Stimulated activated CD4-positive, alpha-beta T cell treated with anti-CD3 and anti-CD28 coated beads, TNF-alpha, amount 100 ng/mL, for 48 hours (primary cell): ENCODE measurements around the gene SOX8.
"Not testable (repeated sequence)": the region's sequence is repeated elsewhere in the genome, so short reads cannot be mapped to it uniquely, and the experiment has no call there.

Source experiments
- DNase-seq, 3 donors: peaks; one replicate each; pipeline ENCODE4 v3.0.0-alpha.2; 2020; ENCODE audit warnings: low read depth in 3 of 3

Gene SOX8

GRCh38 chr16:1025183-1025809, 43.7 kb downstream of the SOX8 start:
- DNase-seq: not testable (repeated sequence)

- no peak for DNase-seq
Observed at GRCh38 chr16:1026057-1026783, 44.6 kb downstream of the SOX8 start.

GRCh38 chr16:1026784-1027500, 45.4 kb downstream of the SOX8 start:
- no peak for DNase-seq

GRCh38 chr16:1027501-1027815, 45.9 kb downstream of the SOX8 start:
- DNase-seq: no peak

GRCh38 chr16:1028056-1028455, 46.5 kb downstream of the SOX8 start:
- DNase-seq: no peak

GRCh38 chr16:1028524-1029258, 47.1 kb downstream of the SOX8 start:
- no peak for DNase-seq

- no peak for DNase-seq
Observed at GRCh38 chr16:1029259-1029545, 47.6 kb downstream of the SOX8 start.

- no peak for DNase-seq
Observed at GRCh38 chr16:1030473-1030901, 48.9 kb downstream of the SOX8 start.

- no peak for DNase-seq
Observed at GRCh38 chr16:1031666-1032065, 50.1 kb downstream of the SOX8 start.

- DNase-seq: no peak
Observed at GRCh38 chr16:1032607-1033006, 51.0 kb downstream of the SOX8 start.

- DNase-seq: no peak
Observed at GRCh38 chr16:1033128-1033679, 51.6 kb downstream of the SOX8 start.

GRCh38 chr16:1034230-1035065, 52.9 kb downstream of the SOX8 start:
- no peak for DNase-seq

GRCh38 chr16:1035066-1035415, 53.5 kb downstream of the SOX8 start:
- no peak for DNase-seq

GRCh38 chr16:1036166-1036565, 54.6 kb downstream of the SOX8 start:
- DNase-seq: no peak
